OCI-LY1 (cell line): ENCODE data around the gene CBX8.

Experiments
- H2AFZ ChIP-seq: fragments of 200-600 bp; sonication (generic), shearing (Covaris generic); 2 replicates; pipeline ENCODE4 v1.6.0; 2014; ENCODE audit warnings: antibody characterized with exemption, mild to moderate bottlenecking, low read length
- H3F3A ChIP-seq: fragments of 200-600 bp; sonication (generic), shearing (Covaris generic); 2 replicates; pipeline ENCODE4 v1.6.0; 2014; ENCODE audit warnings: mild to moderate bottlenecking, antibody characterized with exemption, low read length, moderate library complexity; ENCODE audit not compliant: insufficient read depth
- H3K27ac ChIP-seq: fragments of 200-600 bp; sonication (generic); 2 replicates; pipeline ENCODE4 v1.5.1; 2014; ENCODE audit warnings: low read length, mixed run types, mild to moderate bottlenecking, low read depth; ENCODE audit not compliant: poor library complexity, severe bottlenecking
- H3K27me3 ChIP-seq: fragments of 200-600 bp; sonication (generic); 2 replicates; pipeline ENCODE4 v1.6.0; 2014; ENCODE audit warnings: antibody characterized with exemption, mild to moderate bottlenecking, low read length, moderate library complexity; ENCODE audit not compliant: insufficient read depth
- H3K36me3 ChIP-seq: fragments of 200-600 bp; sonication (generic); 2 replicates; pipeline ENCODE4 v1.6.1; 2014; ENCODE audit warnings: mild to moderate bottlenecking, antibody characterized with exemption, low read length, moderate library complexity, mixed read lengths; ENCODE audit not compliant: insufficient read depth
- H3K4me1 ChIP-seq: fragments of 200-600 bp; sonication (generic); 2 replicates; pipeline ENCODE4 v1.5.1; 2014; ENCODE audit warnings: mild to moderate bottlenecking, low read length, moderate library complexity; ENCODE audit not compliant: insufficient read depth, severe bottlenecking
- H3K4me2 ChIP-seq: fragments of 200-600 bp; sonication (generic), shearing (Covaris generic); 2 replicates; pipeline ENCODE4 v1.6.1; 2014; ENCODE audit warnings: low read length
- H3K4me3 ChIP-seq: fragments of 200-600 bp; sonication (generic); 2 replicates; pipeline ENCODE4 v1.5.1; 2014; ENCODE audit warnings: low read length, low read depth, mild to moderate bottlenecking, mixed read lengths; ENCODE audit not compliant: poor library complexity, severe bottlenecking
- H3K79me2 ChIP-seq: fragments of 200-600 bp; shearing (Covaris generic); 2 replicates; pipeline ENCODE4 v1.6.1; 2016; ENCODE audit warnings: mixed run types, low read length, mixed read lengths; ENCODE audit not compliant: insufficient read depth
- H3K9ac ChIP-seq: fragments of 200-600 bp; sonication (generic), shearing (Covaris generic); 2 replicates; pipeline ENCODE4 v1.6.1; 2014; ENCODE audit warnings: mild to moderate bottlenecking, low read length, mixed read lengths
- H3K9me2 ChIP-seq: fragments of 200-600 bp; sonication (generic), shearing (Covaris generic); 2 replicates; pipeline ENCODE4 v1.6.1; 2014; ENCODE audit warnings: low read depth, mild to moderate bottlenecking, low read length, mixed read lengths
- H3K9me3 ChIP-seq: fragments of 200-600 bp; shearing (Covaris generic); 2 replicates; pipeline ENCODE4 v1.6.1; 2014; ENCODE audit warnings: low read length, mixed read lengths
- H4K20me1 ChIP-seq: fragments of 200-600 bp; sonication (generic), shearing (Covaris generic); 2 replicates; pipeline ENCODE4 v1.6.0; 2016; ENCODE audit warnings: mild to moderate bottlenecking, low read length; ENCODE audit not compliant: insufficient read depth
- CTCF ChIP-seq: fragments of 200-600 bp; sonication (generic), shearing (Covaris generic); IDR thresholded peaks from 2 replicates; pipeline ENCODE4 v1.5.1; 2017; ENCODE audit warnings: mild to moderate bottlenecking, antibody characterized with exemption, low read length, moderate library complexity, mixed read lengths
- EZH2 ChIP-seq: fragments of 200-600 bp; sonication (generic), shearing (Covaris generic); IDR thresholded peaks from 2 replicates; pipeline ENCODE4 v1.8.0; 2017; ENCODE audit warnings: borderline replicate concordance, mixed run types, mild to moderate bottlenecking, antibody characterized with exemption, low read length, moderate library complexity, mixed read lengths

Gene CBX8

GRCh38 chr17:79820959-79821330 is 24.1 kb upstream of the CBX8 start:
- Histone ChIP-seq H2AFZ (no peak overlapping the region), H4K20me1 (no peaks in the 10 kb centered on the region), H3K9me3 (no peaks in the 10 kb centered on the region), H3K36me3 (no peaks in the 10 kb centered on the region), H3K27ac (no peak overlapping the region), H3K79me2 (no peaks in the 10 kb centered on the region), H3K27me3 (peaks cover 5% of the 10 kb centered on the region; the same call in 1 of the 2 replicates), H3F3A (no peaks in the 10 kb centered on the region), H3K9me2 (no peaks in the 10 kb centered on the region), H3K4me2 (no peak overlapping the region), H3K4me1 (peaks cover 11% of the 10 kb centered on the region), H3K9ac (no peak overlapping the region), H3K4me3 (no peak overlapping the region)
- TF ChIP-seq EZH2 (no peak), CTCF (no peak)

GRCh38 chr17:79819534-79820276 is 22.8 kb upstream of the CBX8 start:
- TF ChIP-seq CTCF: no peak
- no peak for TF ChIP-seq EZH2
- H3K4me1 ChIP-seq: peaks cover 12% of the 10 kb centered on the region

GRCh38 chr17:79819085-79819484 is 22.2 kb upstream of the CBX8 start:
- TF ChIP-seq EZH2: no peak
- TF ChIP-seq CTCF: no peak
- Histone ChIP-seq H3F3A (no peaks in the 10 kb centered on the region), H3K9me2 (no peaks in the 10 kb centered on the region), H2AFZ (no peak overlapping the region), H3K27ac (no peak overlapping the region), H3K9me3 (no peaks in the 10 kb centered on the region), H3K4me1 (peaks cover 18% of the 10 kb centered on the region), H3K27me3 (no peaks in the 10 kb centered on the region; the same call in 1 of the 2 replicates), H3K4me2 (no peak overlapping the region), H3K9ac (no peak overlapping the region), H3K4me3 (no peak overlapping the region), H3K79me2 (no peaks in the 10 kb centered on the region), H3K36me3 (no peaks in the 10 kb centered on the region), H4K20me1 (no peaks in the 10 kb centered on the region)

More at GRCh38 chr17:79819534-79820276, 22.8 kb upstream of the CBX8 start:
- H2AFZ ChIP-seq: no peak overlapping the region
- H3K79me2 ChIP-seq: no peaks in the 10 kb centered on the region
- no peaks in the 10 kb centered on the region for H3K9me2 ChIP-seq
- no peaks in the 10 kb centered on the region for H3F3A ChIP-seq
- H4K20me1 ChIP-seq: no peaks in the 10 kb centered on the region
- H3K36me3 ChIP-seq: no peaks in the 10 kb centered on the region
- H3K4me2 ChIP-seq: no peak overlapping the region
- no peaks in the 10 kb centered on the region for H3K9me3 ChIP-seq
- peaks cover 3% of the 10 kb centered on the region; the same call in 1 of the 2 replicates for H3K27me3 ChIP-seq
- no peak overlapping the region for H3K9ac ChIP-seq
- H3K27ac ChIP-seq: no peak overlapping the region
- H3K4me3 ChIP-seq: no peak overlapping the region
